A204.1 (cell line): ENCODE results near the gene SRPK2.
"Not testable (repeated sequence)": the region's sequence is repeated elsewhere in the genome, so short reads cannot be mapped to it uniquely, and the experiment has no call there.

ENCODE experiments used
- FAIRE-seq: peaks from 2 replicates; lab custom pipeline; 2012; peaks lifted over from hg19 to GRCh38; lab: Jason Lieb, UNC

Gene SRPK2

GRCh38 chr7:105339404-105340323, 49.1 kb downstream of the SRPK2 start:
- no peak for FAIRE-seq

GRCh38 chr7:105337529-105337928, 51.2 kb downstream of the SRPK2 start:
- no peak for FAIRE-seq

- FAIRE-seq: peak; percentile 99
These were observed 52.7 kb downstream of the SRPK2 start for GRCh38 chr7:105336009-105336408.

DNA sequence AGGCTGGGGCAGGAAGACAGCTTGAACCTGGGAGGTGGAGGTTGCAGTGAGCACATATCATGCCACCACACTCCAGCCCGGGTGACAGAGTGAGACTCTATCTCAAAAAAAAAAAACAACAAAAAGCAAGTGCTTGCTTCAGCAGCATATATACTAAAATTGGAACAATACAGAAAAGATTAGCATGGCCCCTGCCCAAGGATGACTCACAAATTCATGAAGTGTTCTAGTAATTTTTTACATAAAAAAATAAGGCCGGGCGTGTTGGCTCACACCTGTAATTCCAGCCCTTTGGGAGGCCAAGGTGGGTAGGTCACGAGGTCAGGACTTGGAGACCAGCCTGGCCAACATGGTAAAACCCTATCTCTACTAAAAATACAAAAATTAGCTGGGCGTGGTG, 56.1 kb downstream of the SRPK2 start:
- not testable (repeated sequence) for FAIRE-seq

- no peak for FAIRE-seq
These were observed 58.2 kb downstream of the SRPK2 start for GRCh38 chr7:105330526-105330925.

DNA sequence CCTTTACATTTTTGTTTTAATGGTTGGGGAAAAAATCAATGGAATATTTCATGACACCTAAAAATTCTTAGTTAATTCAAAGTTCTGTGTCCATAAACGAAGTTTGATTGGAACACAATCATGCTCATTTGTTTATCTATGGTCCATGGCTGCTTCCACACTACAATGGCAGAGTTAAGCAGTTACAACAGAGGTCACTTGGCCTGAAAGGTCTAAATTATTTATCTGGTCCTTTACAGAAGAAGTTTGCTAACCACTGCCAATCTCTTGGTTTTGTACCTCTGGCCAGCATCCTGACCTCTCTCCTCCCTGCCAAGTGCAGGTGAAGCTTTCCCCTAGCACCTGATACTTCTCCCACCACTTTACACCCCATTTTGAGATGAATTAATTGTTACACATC, 61.5 kb downstream of the SRPK2 start:
- FAIRE-seq: no peak

DNA sequence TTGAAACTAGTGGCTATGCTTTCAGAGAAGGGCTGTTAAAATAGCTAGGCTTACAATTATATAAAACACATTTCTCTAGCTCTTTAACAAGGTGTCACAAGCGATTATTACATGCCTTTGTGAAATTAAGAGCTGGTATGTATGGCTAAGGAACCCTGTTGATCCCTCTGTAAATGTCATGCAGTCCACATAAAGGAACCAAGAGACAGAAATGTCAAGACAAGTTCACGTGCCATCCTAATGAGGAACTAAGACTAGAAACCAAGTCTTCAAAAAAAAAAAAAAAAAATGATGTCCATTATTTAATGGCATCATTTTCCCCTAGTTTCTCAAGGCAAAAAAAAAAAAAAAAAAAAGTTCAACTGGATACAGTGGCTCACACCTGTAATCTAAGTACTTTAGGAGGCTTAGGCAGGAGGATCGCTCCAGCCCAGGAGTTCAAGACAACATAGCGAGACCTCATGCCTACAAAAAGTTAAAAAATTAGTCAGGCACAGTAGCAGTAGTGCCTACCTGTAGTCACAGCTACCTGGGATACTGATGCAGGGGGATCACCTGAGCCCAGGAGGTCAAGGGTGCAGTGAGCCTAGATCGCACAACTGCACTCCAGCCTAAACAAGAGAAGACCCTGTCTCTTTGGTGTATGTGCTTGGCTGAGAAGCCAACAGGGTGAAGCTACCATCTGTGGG, 63.4 kb downstream of the SRPK2 start:
- FAIRE-seq: no peak

GRCh38 chr7:105324606-105325005, 64.1 kb downstream of the SRPK2 start:
- not testable (repeated sequence) for FAIRE-seq

- peak; percentile 32 for FAIRE-seq
These were observed 65.4 kb downstream of the SRPK2 start for GRCh38 chr7:105323366-105323765.

DNA sequence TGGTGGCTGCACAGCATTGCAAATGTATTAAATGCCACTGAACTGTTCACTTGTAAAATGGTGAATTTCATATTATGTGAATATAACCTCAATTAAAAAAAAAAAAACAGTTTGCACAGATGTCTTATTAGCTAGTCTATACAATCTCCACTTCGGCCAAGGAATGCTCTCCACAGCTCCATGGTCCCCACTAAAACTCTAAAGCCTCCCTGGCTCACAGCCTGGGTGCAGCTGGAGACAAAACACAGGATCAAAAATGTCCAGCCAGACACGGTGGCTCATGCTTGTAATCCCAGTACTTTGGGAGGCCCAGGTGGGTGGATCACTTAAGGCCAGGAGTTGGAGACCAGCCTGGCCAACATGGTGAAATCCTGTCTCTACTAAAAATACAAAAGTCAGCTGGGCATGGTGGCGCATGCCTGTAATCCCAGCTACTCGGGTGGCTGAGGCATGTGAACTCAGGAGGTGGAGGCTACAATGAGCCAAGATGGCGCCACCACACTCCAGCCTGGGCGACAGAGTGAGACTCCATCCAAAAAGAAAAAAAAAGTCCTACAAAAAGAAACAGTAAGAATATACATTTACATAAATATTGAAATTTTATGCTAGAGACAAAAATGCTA, 66.0 kb downstream of the SRPK2 start:
- no peak for FAIRE-seq

DNA sequence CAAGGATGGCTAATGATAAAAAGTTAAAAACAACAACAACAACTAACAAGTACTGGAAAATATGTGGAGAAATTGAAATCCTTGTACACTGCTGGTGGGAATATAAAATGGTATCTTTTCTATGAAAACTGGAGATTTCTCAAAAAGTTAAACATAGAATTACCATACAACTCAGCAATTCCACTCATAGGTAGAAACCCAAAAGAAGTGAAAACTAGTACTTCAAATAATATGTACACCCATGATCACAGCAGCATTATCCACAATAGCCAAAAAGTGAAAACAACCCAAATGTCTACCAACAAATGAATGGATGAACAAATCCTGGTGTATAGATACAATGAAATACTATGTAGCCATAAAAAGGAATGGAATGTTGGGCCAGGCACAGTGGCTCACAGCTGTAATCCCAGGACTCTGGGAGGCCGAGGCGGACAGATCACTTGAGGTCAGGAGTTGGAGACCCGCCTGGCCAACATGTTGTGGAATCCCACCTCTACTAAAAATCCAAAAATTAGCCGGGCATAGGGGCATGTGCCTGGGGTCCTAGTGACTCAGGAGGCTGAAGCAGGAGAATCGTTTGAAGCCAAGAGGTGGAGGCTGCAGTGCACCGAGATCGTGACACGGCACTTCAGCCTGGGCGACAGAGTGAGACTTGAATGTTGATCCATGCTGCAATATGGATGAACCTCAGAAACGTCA, 66.8 kb downstream of the SRPK2 start:
- FAIRE-seq: no peak

DNA sequence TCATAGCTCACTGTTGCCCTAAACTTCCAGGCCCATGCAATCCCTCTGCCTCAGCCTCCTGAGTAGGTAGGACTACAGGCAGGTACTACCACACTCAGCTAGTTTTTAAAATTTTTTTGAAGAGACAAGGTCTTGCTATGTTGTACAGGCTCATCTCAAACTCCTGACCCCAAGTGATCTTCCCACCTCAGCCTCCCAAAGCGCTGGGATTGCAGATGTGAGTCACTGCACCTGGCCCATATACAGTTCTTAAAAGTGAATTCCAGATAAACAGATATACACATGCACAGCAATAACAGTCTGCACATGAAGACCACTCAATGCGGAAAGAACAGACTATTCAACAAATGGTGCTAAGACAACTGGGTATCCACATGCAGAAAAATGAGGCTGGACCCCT, 67.8 kb downstream of the SRPK2 start:
- no peak for FAIRE-seq

DNA sequence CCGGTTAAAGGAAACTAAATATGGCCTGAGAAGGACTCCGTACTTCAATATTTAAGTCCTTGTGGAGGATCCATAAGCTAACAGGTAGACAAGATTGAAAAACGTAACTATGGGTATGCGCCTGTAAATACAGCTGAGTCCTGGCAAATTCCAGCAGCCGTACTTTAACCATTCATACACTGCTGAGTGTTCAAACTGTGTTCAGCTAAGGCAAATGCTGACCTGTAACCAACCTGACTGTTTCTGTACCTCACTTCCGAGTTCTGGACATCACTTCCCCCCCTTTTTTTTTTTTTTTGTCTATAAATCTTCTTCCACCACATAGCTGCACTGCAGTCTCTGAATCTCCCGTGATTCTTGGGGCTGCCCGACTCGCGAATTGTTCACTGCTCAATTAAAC, 69.1 kb downstream of the SRPK2 start:
- FAIRE-seq: no peak

DNA sequence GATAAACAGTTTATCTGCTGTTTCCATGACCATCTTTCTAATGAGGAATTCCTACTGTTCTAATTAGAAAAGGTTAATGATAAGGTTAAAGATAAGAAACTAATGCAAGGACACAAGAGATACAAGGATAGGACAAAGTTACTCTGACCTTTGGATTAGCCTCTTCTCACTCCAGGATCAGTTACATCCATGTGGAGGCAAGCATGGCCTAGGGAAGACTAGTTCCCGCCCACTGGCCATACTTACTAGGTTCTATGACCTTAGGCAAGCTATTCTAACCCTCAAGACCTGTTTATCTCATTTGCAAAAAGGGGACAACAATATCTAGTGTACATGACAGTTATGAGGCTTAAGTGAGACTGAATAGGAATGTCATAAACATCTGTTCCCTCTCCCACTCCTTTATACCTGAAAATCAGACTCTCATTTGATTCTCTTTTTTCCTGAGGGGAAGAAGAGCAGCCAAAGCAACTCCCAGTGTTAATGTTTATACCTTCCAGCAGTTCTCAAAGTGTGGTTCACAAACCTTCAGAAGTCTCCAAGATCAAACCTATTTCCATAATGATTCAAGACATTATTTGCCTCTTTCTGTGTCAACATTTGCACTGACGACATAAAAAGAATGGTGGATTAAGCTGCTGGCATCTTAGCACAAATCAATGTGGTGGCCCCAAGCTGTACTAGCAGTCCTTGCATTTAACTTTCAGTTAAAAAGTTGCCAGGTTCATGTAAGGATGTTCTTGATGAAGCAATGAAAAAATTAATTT, 72.0 kb downstream of the SRPK2 start:
- FAIRE-seq: no peak

DNA sequence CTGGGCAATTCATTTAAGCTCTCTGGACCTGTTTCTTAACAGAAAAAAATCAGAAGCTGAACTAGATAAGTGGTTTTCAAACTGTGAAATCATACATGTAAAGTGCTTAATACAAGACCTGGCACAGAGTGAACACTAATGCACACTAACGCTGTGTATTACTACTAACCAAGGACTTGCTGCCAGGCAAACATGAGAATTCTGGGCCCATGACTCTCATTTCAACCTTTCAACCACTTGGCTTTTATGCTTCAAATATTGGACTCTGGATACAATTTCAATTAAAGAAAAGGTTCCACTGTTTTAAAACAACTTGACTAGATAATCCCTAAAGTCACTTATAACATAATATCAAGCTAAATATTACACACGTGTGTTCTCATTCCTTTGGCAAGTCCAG, 73.4 kb downstream of the SRPK2 start:
- FAIRE-seq: no peak

DNA sequence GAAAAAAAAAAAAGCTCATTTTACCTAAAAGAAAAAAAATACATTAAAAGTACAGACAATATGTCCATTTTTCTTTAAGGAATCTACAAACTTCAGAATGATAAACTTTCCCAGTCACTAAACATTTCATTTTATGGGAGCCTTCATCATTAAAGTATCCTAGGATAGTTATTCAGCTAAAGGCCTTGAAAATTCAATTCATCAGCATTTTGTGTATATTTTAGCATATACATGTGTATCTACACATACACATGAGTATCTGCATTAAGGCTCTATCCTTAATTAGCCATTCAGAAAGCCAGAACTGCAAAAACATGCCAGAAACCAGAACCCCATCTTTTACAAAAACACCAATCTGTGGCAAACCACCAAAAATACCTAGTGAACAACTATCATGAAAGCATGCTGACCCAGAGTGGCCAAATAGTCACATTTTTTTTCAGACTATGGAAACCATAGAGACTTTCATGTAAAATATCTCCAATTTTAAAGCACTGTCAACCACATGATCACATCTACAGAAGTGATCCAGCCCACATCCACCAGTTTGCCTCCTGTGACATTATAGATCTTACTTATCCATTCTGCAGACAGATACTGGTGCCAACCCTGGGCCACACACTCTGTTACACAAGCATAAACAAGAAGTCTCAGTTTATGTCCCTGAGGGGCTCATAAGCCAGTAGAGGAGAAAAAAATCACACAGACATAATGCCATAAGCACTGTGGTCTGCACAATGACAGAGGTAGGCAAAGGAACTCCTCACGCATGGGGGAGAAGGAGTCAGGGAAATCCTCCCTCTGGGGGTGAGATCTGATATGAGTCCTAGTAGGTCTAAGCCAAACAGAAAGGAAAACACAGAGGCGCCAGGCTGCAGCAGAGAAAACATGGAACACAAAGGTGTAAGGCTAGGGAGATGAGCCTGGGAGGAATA, 79.2 kb downstream of the SRPK2 start:
- peak; percentile 74 for FAIRE-seq

DNA sequence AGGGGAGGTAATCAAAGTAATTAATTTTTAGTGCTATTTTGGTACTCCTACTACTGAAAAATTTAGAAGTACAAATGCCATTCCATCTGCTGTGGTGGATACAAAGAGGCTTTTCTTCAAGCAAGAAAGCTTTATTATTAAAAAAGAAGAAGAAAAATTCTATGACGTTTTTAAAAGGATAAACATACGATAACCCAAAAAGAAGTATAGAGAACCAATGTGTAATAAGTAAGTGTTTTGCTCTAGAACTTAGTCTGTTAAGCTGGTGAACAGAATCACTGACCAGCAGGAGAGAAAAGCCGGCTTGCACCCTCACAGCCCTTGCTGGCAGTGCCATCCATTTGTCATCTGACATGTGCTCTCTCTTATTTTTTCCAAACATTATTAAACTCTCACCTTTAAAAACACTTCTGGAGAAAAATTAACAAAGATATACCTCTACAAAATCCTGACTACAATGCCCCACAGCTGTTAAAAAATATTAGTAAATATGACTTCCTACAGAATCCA, 81.5 kb downstream of the SRPK2 start:
- FAIRE-seq: no peak

DNA sequence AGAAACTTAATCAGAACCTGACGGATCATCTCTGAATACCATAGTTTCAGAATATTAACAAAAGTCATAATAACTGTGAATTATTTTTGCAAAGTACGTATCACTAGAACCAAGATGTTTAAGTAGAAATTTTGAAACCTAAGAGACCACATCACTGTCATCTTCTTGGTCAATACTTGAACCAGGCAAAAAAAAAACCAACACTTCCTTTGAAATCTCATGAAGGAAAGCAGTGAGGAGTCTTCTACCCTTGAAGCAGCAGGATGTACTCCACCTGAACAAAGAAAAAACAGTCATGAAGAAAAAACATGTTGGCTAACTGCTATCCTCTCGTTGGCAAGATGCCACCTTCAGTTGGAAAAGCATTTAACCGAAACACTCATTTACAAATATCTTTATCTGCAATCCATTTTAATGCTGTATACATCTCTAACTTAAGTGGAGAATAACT, 82.4 kb downstream of the SRPK2 start:
- peak; percentile 97 for FAIRE-seq

DNA sequence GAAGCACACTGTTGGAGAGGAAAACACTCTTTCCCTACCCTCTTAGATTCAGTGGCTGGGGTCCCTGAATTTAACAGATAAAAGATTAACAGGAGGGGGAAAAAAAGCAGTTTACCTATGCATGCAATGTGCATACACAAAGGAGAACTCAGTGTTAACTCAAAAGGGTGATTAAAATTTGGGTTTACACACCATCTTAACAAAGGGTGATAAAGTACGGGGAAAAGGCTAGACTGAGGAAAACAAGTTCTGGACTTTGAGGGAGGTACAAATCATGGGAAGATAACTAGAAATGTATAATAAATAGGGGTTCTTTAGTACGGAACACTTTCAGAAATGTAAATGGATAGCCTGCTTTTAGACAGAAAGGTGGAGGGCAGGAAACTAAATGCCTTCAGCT, 83.1 kb downstream of the SRPK2 start:
- no peak for FAIRE-seq
